Measurements from ENCODE around the gene CELA2B. TPM values are rescaled to one million over a fixed set of nuclear protein-coding genes. Genes with fewer than 3 reads are reported as not detected.

The CELA2B gene
- total RNA-seq, 1 donor from 2014 or later = not detected

DNA sequence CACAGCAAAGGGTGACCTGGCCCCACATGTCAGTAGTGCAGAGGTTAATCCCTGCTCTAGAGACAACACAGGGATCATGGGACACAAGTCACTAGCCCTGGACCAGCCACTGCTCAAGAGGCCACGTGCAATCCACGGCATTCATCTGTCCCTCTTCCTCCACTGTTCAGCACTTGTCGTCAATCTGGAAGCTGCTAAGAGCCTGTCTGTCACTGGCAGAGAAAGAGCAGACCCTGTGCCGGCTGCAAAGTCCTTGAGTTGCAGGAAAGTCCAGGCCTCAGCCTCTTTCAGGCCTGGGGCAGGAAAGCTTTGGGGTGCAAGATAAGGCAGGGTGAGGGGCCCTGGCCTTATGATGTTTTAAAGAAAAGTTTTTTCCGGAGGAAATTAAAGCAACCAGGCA lies 16.7 kb downstream of the CELA2B start:
- Histone ChIP-seq H3K4me1 (no peaks in the 10 kb centered on the region), H3K4me3 (no peak overlapping the region), H3K27me3 (no peaks in the 10 kb centered on the region), H3K27ac (no peak overlapping the region), H3K9me3 (no peaks in the 10 kb centered on the region), H3K36me3 (peaks cover 35% of the 10 kb centered on the region)
- intact Hi-C loops (cut with DNase I) = no loop called here
- ATAC-seq = no peak
- DNase-seq = no peak
- TF ChIP-seq, protein P1, sequence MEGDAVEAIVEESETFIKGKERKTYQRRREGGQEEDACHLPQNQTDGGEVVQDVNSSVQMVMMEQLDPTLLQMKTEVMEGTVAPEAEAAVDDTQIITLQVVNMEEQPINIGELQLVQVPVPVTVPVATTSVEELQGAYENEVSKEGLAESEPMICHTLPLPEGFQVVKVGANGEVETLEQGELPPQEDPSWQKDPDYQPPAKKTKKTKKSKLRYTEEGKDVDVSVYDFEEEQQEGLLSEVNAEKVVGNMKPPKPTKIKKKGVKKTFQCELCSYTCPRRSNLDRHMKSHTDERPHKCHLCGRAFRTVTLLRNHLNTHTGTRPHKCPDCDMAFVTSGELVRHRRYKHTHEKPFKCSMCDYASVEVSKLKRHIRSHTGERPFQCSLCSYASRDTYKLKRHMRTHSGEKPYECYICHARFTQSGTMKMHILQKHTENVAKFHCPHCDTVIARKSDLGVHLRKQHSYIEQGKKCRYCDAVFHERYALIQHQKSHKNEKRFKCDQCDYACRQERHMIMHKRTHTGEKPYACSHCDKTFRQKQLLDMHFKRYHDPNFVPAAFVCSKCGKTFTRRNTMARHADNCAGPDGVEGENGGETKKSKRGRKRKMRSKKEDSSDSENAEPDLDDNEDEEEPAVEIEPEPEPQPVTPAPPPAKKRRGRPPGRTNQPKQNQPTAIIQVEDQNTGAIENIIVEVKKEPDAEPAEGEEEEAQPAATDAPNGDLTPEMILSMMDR (IDR thresholded peaks at IDR 0.05) = no peak

DNA sequence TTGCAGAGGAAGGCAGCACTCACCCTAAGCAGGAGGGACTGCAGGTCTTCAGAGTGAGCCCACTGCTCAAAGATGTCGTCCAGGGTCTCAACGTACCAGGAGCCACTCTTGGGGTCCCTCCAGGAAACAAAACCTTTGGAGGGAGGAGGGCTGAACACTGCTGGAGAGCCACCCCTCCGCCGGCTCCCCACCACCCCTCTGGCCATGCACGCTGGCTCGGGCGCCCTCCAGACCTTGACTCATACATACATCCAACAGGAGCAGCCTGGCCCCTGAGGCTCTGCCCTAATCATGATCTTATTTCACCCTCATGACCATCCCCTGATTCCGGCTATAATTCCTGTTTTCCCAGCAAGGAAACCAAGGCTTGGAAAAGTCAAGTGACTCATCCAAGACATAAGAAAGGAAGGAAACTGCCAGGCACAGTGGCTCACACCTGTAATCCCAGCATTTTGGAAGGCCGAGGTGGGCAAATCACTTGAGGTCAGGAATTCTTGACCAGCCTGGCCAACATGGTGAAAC lies 18.0 kb downstream of the CELA2B start:
- peaks cover 4% of the 10 kb centered on the region for H3K9me3 ChIP-seq
- no peak overlapping the region for H3K4me3 ChIP-seq
- no peak for DNase-seq
- H3K27me3 ChIP-seq = no peaks in the 10 kb centered on the region
- intact Hi-C loops (cut with DNase I) = no loop called here
- H3K27ac ChIP-seq = no peak overlapping the region
- H3K36me3 ChIP-seq = peaks cover 35% of the 10 kb centered on the region
- no peaks in the 10 kb centered on the region for H3K4me1 ChIP-seq
- TF ChIP-seq, protein P1 (IDR thresholded peaks at IDR 0.05) = no peak
- no peak for ATAC-seq

DNA sequence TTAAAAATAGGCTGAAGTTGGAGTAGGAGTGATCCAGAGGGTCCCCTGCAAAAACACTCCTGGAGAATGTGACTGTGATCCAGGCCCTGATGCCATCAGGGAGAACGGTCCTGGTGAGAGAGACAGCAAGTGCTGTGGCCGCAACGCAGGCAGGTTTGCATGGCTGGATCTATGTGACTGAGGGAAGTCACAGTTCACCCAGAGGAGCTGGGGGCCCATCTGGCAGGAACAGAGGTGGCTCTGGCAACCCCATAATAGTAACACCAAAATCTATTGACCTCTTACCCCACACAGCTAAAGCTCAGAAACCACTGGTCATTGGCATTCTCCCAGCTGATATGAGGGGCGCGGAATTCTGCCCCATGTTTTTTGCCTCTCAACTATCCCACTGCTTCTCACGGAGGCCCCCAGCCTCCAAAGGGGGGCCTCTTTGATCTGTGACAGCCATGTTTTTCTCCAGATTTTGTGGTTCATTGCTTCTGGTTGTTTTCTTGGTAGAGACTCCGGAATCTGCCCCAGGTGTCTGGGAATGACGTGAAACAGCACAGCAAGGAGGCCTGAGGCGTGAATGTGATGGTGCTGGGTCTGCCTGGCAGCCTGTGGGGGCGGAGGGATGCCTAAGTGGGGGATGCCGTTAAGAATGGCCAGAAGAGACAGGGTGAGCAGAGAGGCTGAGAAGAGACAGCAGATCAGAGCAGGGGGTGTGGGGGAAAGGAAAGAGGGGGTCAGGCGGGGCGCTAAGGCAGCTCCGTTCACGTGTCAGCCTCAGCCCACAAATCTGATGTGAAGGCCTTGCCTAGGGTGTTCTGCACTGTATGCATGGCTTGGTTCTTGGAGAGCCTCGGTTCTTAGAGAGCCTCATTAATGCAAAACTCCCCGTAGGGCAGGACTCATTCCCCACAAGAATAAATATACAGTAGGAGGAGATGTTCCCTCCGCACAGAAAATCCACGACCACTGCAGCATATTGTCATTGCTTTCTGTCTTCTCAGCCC lies 24.6 kb downstream of the CELA2B start:
- intact Hi-C loops (cut with DNase I) = no loop called here
- H3K4me1 ChIP-seq = no peaks in the 10 kb centered on the region
- TF ChIP-seq, protein P1 (IDR thresholded peaks at IDR 0.05) = no peak
- DNase-seq (no peak), ATAC-seq (no peak)
- H3K4me3 ChIP-seq = no peak overlapping the region
- H3K9me3 ChIP-seq = peaks cover 4% of the 10 kb centered on the region
- H3K36me3 ChIP-seq = peaks cover 17% of the 10 kb centered on the region
- H3K27me3 ChIP-seq = no peaks in the 10 kb centered on the region
- no peak overlapping the region for H3K27ac ChIP-seq

DNA sequence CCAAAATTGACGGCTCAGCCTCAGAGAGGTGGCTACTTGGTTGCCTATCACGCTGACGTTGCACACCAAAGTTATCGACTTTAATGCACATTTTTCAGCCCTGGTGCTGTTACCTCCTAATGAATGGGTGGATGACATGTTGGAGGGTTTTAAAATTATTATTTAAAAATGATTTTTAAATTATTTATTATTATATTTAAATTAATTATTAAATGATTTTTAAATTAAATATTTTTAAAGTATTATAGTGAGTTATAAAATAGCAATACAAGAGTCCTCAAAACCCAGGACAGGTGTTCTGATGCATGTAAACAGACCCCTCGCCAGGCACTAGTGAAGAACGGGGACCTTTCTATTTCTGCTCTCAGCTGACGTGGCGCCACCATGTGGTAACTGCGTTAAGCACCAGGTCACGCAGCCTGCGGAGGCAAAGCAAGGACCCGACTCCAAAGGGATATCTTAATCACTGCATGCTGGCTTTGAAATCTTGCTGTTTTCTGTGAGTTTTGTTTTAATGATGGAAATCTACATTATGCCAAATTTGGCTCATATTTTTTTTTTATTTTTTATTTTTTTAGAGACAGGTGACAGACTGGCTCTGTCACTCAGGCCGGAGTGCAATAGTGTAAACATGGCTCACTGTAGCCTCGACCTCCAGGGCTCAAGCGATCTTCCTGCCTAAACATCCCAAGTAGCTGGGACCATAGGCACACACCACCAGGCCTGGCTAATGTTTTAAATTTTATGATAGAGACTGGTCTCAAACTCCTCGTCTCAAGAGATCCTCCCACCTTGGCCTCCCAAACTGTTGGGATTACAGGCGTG lies 25.5 kb downstream of the CELA2B start:
- TF ChIP-seq, protein P1 (IDR thresholded peaks at IDR 0.05) = peak; percentile 67
- intact Hi-C loops (cut with DNase I) = no loop called here
- no peaks in the 10 kb centered on the region for H3K27me3 ChIP-seq
- peaks cover 4% of the 10 kb centered on the region for H3K9me3 ChIP-seq
- H3K36me3 ChIP-seq = peaks cover 19% of the 10 kb centered on the region
- no peak overlapping the region for H3K4me3 ChIP-seq
- no peak overlapping the region for H3K27ac ChIP-seq
- no peaks in the 10 kb centered on the region for H3K4me1 ChIP-seq
- ATAC-seq (peak; percentile 84), DNase-seq (peak; percentile 73)

DNA sequence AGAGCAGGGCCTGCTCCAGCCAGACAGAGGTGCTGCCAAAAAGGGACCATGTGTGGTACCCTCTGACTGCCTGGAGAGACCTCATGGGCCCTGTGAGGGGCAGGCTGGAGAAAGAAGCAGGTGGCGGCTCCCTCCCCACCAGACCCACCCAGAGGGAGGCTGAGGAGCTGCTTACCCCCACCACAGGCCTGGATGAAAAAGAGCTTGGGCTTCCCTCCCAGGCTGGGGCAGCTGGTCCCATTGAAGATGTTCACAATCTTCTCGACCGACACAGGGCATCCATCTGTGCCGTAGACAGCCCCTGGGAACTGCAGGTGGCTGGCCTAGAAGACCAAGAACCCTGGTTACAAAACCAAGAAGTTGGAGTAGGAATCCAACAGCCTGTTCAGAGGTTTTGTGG lies 28.5 kb downstream of the CELA2B start:
- Histone ChIP-seq H3K4me3 (no peak overlapping the region), H3K27ac (no peak overlapping the region), H3K9me3 (no peaks in the 10 kb centered on the region), H3K4me1 (no peaks in the 10 kb centered on the region), H3K27me3 (no peaks in the 10 kb centered on the region), H3K36me3 (peaks cover 25% of the 10 kb centered on the region)
- DNase-seq (no peak), ATAC-seq (no peak)
- intact Hi-C loops (cut with DNase I) = no loop called here
- TF ChIP-seq, protein P1 (IDR thresholded peaks at IDR 0.05) = no peak
